MM.1S (cell line): ENCODE results near the gene POLR3A.

ENCODE experiments used
- CTCF ChIP-seq: fragments of 300-600 bp; sonication (generic); IDR thresholded peaks from 2 replicates; pipeline ENCODE4 v1.5.1; 2016; ENCODE audit warnings: antibody characterized with exemption, low read length, mixed read lengths
- EZH2 ChIP-seq: fragments of 300-600 bp; sonication (generic); optimal IDR thresholded peaks from 2 replicates; pipeline ENCODE3; 2017; ENCODE audit warnings: low read depth, mild to moderate bottlenecking, antibody characterized with exemption, low read length, mixed read lengths
- EZH2phosphoT487 ChIP-seq: fragments of 300-600 bp; sonication (generic); IDR thresholded peaks from 2 replicates; pipeline ENCODE4 v1.6.1; 2018; ENCODE audit warnings: antibody characterized with exemption, low read length

- TF ChIP-seq EZH2phosphoT487 (no peak), CTCF (no peak), EZH2 (no peak)
These were observed 84.8 kb downstream of the POLR3A start for GRCh38 chr10:77944519-77944918.
